Epithelial cell of prostate (primary cell): Measurements from ENCODE around the gene RIPK3.
A peak's percentile ranks its signal among the peaks of the same experiment; 100 is the strongest.

Experiments used
- DNase-seq: peaks from one replicate; pipeline ENCODE4 v3.0.0-alpha.2; 2011; ENCODE audit warnings: low read depth, low spot score
- H3K27ac ChIP-seq: fragments of 450-650 bp; 2 replicates; pipeline ENCODE4 v1.5.1; 2017; ENCODE audit warnings: mild to moderate bottlenecking

RIPK3 gene

DNA sequence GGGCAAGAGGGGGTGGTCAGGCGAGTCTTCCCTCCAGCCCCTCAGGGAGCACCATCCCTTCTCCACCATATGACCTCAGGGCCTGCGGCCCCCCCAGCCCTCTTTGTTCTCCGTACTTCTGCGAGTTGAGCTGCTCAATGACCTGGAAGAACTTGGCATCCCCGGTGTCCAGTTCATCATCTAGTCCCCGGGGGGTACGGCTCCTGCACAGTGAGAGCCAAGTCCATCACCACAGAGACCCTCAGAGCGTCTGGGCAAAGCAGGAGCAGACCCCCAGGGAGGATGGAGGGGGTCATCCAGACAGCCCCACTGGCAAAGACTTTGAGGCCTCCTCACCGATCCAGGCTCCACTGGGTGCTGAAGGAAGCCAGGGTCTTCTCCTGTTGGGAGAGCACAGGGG is 13.8 kb downstream of the RIPK3 start:
- no peak overlapping the region for H3K27ac ChIP-seq
- DNase-seq = no peak

DNA sequence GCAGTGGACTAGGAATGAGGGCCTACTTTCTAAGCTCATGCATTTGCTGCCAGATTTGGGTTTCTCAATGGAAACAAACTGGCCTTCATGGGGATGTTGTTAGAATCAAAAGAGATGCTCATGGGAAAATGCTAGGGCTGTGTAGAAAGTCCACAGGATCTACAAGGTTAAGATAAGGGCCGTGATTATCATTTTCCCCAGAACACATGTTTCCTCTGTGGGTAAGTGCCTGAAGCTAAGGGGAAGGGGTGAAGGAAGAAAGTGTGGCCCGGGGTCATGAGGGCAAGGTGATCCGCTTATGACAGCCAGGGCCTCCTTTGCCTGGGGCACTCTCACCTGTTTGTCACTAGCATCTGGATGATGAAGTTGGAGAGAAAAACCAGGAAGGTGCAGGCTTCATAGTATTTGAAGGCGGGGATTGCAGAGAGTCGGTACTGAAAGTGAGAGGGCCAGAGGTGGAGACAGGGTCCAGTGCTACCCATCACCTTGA is 14.7 kb downstream of the RIPK3 start:
- DNase-seq = no peak
- no peak overlapping the region for H3K27ac ChIP-seq

DNA sequence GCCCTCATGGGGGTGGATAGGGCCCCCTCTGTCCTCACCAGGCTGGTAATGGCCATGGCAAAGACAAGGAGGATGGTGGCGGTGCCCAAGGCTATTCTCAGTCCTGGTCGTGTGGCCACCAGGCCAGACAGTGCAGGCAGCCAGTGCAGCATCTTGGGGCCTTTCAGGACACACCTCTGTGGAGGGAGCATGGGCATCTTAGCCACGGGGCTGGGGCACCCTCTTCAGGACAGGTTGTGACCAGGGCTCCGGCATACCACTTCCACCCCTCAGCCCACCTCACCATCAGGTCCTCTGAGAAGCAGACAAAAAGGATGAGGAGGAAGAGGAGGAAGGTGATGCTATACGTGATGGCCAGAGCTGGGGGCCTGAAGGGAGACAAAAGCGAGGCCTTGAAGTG is 15.8 kb downstream of the RIPK3 start:
- no peak overlapping the region for H3K27ac ChIP-seq
- DNase-seq = no peak

- H3K27ac ChIP-seq = no peak overlapping the region
- DNase-seq = no peak
These were observed 16.4 kb downstream of the RIPK3 start for GRCh38 chr14:24323341-24323740.

DNA sequence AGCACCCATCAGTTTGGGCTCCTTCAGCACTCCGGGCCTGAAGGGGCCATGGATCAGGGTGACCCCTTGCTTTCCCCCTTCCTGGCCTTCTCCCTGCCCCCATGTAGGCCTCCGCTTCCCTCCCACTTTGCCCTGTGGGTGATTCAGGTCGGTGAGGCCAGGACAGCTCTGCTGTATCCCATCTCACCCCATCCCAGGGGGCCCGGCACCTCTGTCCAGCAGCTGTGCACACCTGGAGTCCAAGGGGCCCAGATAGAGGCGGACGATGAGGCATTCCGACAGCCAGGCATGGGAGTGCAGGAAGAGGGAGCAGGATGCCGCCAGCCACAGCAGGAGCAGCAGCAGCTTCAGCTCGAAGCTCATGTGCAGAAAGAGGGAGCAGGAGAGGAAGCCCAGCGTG is 17.1 kb downstream of the RIPK3 start:
- no peak overlapping the region for H3K27ac ChIP-seq
- no peak for DNase-seq

GRCh38 chr14:24321212-24321975 is 18.4 kb downstream of the RIPK3 start:
- no peak for DNase-seq

GRCh38 chr14:24317141-24317928 is 22.5 kb downstream of the RIPK3 start:
- H3K27ac ChIP-seq = no peak overlapping the region
- no peak for DNase-seq

More at GRCh38 chr14:24321212-24321975, 18.4 kb downstream of the RIPK3 start:
- H3K27ac ChIP-seq = no peak overlapping the region

DNA sequence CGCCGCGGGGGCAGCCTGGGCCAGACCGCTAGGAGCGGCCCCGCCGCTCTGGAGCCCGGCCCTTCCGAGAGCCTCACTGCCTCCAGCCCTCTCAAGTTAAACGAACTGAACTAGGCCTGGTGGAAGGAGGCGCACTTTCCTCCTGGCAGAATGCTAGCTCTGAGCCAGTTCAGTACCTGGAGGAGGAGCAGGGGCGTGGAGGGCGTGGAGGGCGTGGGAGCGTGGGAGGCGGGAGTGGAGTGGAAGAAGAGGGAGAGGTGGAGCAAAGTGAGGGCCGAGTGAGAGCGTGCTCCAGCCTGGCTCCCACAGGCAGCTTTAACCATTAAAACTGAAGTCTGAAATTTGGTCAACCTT is 23.2 kb downstream of the RIPK3 start:
- H3K27ac ChIP-seq = no peak overlapping the region
- no peak for DNase-seq

- DNase-seq = no peak
- no peak overlapping the region for H3K27ac ChIP-seq
These were observed 23.8 kb downstream of the RIPK3 start for GRCh38 chr14:24315807-24316596.

DNA sequence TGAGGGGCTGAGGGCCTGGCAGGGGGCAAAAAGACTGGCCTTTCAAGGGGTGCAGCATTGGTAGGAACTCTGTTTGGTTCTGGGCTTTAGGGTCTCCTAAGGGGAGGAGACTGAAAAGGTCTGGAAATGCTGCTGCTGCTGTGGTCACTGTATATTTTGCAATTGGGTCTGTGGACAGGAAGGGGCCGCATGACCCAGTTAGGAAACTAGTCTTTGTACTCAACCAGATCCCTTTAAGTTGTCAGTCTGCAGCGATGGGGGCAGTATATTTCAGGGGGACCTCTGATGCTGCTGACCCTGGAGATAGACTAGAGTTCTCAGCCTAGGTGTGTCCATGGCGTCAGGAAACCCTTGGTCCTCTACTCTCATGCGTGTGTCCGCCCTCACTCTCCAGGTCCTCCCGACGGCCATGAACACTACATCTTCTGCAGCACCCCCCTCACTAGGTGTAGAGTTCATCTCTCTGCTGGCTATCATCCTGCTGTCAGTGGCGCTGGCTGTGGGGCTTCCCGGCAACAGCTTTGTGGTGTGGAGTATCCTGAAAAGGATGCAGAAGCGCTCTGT is 24.5 kb downstream of the RIPK3 start:
- H3K27ac ChIP-seq = no peak overlapping the region
- DNase-seq = no peak

DNA sequence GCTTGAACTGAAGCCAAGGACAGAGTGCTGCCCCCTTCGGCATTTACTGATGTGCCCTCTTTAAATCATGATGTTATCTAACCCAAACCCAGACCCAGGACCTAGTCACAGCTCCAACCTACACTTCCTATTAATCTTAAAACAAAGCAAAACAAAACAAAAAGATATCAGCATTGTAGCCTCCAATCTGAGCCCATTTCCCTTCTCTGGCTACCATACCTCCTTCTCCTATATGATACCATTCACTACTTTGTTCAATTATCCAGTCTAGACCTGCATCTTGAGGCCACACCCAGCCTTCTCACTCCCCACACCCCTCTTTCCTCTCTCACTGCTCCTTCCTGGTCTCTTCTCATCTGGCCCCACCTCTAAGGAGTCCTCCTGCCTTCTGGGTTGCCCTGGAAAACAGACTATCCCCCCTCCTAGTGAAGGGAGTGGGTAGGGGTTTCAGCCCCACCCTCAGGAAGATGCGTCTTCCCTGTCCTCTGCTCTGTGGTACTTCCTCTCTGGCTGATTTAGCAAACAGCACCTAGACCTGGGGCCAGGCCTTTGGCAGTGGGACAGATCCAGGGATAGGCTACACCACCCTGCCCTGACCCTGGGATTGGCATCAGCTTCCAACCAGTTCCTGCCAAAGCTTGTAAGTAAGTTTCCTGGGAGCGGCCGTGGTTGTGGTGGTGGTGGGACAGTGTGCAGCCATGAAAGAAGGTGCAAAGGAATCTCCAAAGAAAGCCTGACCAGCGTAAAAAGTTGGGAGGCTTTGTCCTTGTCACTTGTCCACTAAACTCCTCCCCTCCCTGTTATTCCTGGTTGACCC is 25.2 kb downstream of the RIPK3 start:
- DNase-seq = no peak
- H3K27ac ChIP-seq = no peak overlapping the region

DNA sequence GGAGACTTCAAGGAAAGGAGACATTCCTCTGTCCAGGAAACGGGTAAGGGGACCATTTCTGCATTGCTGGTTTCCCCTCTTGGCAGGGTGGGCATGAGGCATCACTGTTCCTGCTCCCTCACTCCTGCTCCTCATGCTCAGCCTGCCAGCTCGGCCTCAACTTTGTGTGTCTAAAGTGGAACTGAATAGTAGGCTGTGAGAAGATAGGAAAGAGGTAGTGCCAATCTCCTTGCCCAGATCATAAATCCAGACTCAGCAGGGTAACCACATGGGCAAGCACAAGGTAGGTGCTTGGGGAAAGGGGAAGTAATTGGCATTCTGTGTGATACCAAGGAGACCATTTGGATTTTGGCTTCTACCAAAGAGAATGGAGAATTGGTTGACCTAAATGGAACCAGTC is 25.9 kb downstream of the RIPK3 start:
- H3K27ac ChIP-seq = no peak overlapping the region
- no peak for DNase-seq

- no peak for DNase-seq
- no peak overlapping the region for H3K27ac ChIP-seq
These were observed 26.9 kb downstream of the RIPK3 start for GRCh38 chr14:24312736-24313507.

GRCh38 chr14:24311837-24312615 is 27.8 kb downstream of the RIPK3 start:
- no peak for DNase-seq
- peak overlapping the region; percentile 74 for H3K27ac ChIP-seq

DNA sequence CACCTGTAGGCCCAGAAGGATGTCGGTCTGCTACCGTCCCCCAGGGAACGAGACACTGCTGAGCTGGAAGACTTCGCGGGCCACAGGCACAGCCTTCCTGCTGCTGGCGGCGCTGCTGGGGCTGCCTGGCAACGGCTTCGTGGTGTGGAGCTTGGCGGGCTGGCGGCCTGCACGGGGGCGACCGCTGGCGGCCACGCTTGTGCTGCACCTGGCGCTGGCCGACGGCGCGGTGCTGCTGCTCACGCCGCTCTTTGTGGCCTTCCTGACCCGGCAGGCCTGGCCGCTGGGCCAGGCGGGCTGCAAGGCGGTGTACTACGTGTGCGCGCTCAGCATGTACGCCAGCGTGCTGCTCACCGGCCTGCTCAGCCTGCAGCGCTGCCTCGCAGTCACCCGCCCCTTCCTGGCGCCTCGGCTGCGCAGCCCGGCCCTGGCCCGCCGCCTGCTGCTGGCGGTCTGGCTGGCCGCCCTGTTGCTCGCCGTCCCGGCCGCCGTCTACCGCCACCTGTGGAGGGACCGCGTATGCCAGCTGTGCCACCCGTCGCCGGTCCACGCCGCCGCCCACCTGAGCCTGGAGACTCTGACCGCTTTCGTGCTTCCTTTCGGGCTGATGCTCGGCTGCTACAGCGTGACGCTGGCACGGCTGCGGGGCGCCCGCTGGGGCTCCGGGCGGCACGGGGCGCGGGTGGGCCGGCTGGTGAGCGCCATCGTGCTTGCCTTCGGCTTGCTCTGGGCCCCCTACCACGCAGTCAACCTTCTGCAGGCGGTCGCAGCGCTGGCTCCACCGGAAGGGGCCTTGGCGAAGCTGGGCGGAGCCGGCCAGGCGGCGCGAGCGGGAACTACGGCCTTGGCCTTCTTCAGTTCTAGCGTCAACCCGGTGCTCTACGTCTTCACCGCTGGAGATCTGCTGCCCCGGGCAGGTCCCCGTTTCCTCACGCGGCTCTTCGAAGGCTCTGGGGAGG is 28.9 kb downstream of the RIPK3 start, which contains the start of gene LTB4R:
LTB4R (plus strand) TSS at position 857 of the 959 bp plus-strand sequence. CDS start 4,150 bp downstream, outside the sequence.
- DNase-seq = no peak
- H3K27ac ChIP-seq = peak within 1 kb of the TSS; percentile 74

GRCh38 chr14:24310265-24310645 is 29.5 kb downstream of the RIPK3 start:
- peak overlapping the region; percentile 74 for H3K27ac ChIP-seq
- DNase-seq = no peak
